K562 (cell line): ENCODE measurements around the gene ALOXE3. TPM values are rescaled to one million over a fixed set of nuclear protein-coding genes. Genes with fewer than 3 reads are reported as not detected.

Experiments
- BACH1 ChIP-seq: fragments of 200-800 bp; sonication (Bioruptor generic); IDR thresholded peaks from 2 replicates; pipeline ENCODE4 v1.6.1; 2016; ENCODE audit warnings: missing genetic modification characterization, missing compliant biosample characterization
- CHD1 ChIP-seq: fragments of 200-600 bp; sonication (generic); IDR thresholded peaks from one replicate; pipeline ENCODE4 v1.6.1; 2012; ENCODE audit warnings: mild to moderate bottlenecking, moderate library complexity, low read length, inconsistent platforms
- CREM ChIP-seq: IDR thresholded peaks from 2 replicates; pipeline ENCODE4 v1.6.1; 2014; ENCODE audit warnings: antibody characterized with exemption, low read depth
- CTCFL ChIP-seq: IDR thresholded peaks from 2 replicates; pipeline ENCODE4 v1.6.1; 2011; ENCODE audit warnings: borderline replicate concordance, low read depth, mild to moderate bottlenecking, moderate library complexity, low read length; ENCODE audit not compliant: insufficient read depth, poor library complexity, severe bottlenecking
- ESRRA ChIP-seq: fragments of 450-650 bp; IDR thresholded peaks from 2 replicates; pipeline ENCODE4 v1.6.1; 2014; ENCODE audit warnings: low read depth, mild to moderate bottlenecking, moderate library complexity, borderline replicate concordance
- MYC ChIP-seq, 2 experiments: fragments of 250-450 bp in 1 of 2; sonication (Bioruptor Pico) in 1 of 2; IDR thresholded peaks; 2 replicates each; pipeline versions ENCODE4 v1.5.1 to v1.6.1; 2012 to 2021; ENCODE audit warnings: low read depth in 2 of 2, borderline replicate concordance in 1 of 2, improper control_type of control experiment in 1 of 2, low read length in 1 of 2, mild to moderate bottlenecking in 1 of 2, moderate library complexity in 1 of 2
- POLR2A ChIP-seq: fragments of 450-650 bp; conservative IDR thresholded peaks from 2 replicates; pipeline ENCODE4 v1.6.1; 2016
- REST ChIP-seq, 2 experiments: fragments of 450-650 bp; formaldehyde crosslinking in 1 of 2; IDR thresholded peaks; 2 replicates each; pipeline versions ENCODE4 v1.4.0 to v1.6.1; 2014 to 2020; ENCODE audit warnings: mild to moderate bottlenecking in 2 of 2, borderline replicate concordance in 1 of 2, low read depth in 1 of 2
- ZFP91 ChIP-seq: sonication (generic); formaldehyde crosslinking; IDR thresholded peaks from 2 replicates; pipeline ENCODE4 v1.8.0; 2022; ENCODE audit warnings: mild to moderate bottlenecking, missing genetic modification reagents
- ZNF57 ChIP-seq: fragments of 450-650 bp; formaldehyde crosslinking; IDR thresholded peaks from 2 replicates; pipeline ENCODE4 v1.4.0; 2020; ENCODE audit warnings: mild to moderate bottlenecking, moderate library complexity
- polyA plus RNA-seq, 8 experiments: library from polyadenylated mRNA; depleted of rRNA in 4 of 8; stranded (reverse) in 5 of 8; unstranded in 3 of 8; fragments of >200 nt; fragmentation: Nextera tagmentation in 2 of 8; fragmentation: Illumina TruSeq in 1 of 8; extraction: Ambion mirVana in 2 of 8; extraction: Trizol in 1 of 8; gene quantifications; 2 replicates each; pipeline versions ENCODE4 v1.2.1 to v1.2.3, GENCODE V29; 2011 to 2014; ENCODE audit warnings: inconsistent platforms in 1 of 8, missing spikeins in 1 of 8
- total RNA-seq, 7 experiments: library from RNA; depleted of rRNA in 6 of 7; stranded (reverse); fragments of >200 nt in 6 of 7; fragmentation: Illumina TruSeq in 2 of 7; extraction: Trizol in 2 of 7; gene quantifications; 2 replicates each; pipeline versions ENCODE4 v1.2.1 to v1.2.3, GENCODE V29; 2011 to 2021; ENCODE audit warnings: low replicate concordance in 1 of 7
- TF ChIP-seq, protein P1 (sequence below): fragments of 250-450 bp; sonication (Bioruptor Pico); IDR thresholded peaks from 2 replicates; pipeline ENCODE4 v1.8.0; 2021; ENCODE audit warnings: moderate library complexity, mild to moderate bottlenecking, inconsistent platforms

The ALOXE3 gene
- total and polyA plus RNA-seq, 9 of the 15 experiments (the other 6 are each of a cell fraction or from before 2014, with no cell fraction given) = 0.04 TPM; not detected in 8

GRCh38 chr17:8158267-8159031, 40.1 kb upstream of the ALOXE3 start (continued):
- TF ChIP-seq REST (IDR thresholded peaks at IDR 0.05; ENCODE audit: borderline replicate concordance) (peak; percentile 60), REST (CRISPR knock-in tag; IDR thresholded peaks at IDR 0.05; ENCODE audit: low read depth) (no peak), ESRRA (peak; percentile 93), CHD1 (no peak), CTCFL (peak; percentile 74), ZFP91 (CRISPR knock-in tag) (no peak), CREM (peak; percentile 45), ZNF57 (CRISPR knock-in tag) (no peak), POLR2A (0 out of 2 replicates have a peak, but pooled peaks have one; percentile 25), MYC (IDR thresholded peaks at IDR 0.05; ENCODE audit: low read depth, low read length) (peak; percentile 26; the same call in 1 of the 2 replicates), MYC (CRISPR knock-in tag; IDR thresholded peaks at IDR 0.05; ENCODE audit: borderline replicate concordance, low read depth) (no peak), BACH1 (tag) (no peak)
- TF ChIP-seq, protein P1, sequence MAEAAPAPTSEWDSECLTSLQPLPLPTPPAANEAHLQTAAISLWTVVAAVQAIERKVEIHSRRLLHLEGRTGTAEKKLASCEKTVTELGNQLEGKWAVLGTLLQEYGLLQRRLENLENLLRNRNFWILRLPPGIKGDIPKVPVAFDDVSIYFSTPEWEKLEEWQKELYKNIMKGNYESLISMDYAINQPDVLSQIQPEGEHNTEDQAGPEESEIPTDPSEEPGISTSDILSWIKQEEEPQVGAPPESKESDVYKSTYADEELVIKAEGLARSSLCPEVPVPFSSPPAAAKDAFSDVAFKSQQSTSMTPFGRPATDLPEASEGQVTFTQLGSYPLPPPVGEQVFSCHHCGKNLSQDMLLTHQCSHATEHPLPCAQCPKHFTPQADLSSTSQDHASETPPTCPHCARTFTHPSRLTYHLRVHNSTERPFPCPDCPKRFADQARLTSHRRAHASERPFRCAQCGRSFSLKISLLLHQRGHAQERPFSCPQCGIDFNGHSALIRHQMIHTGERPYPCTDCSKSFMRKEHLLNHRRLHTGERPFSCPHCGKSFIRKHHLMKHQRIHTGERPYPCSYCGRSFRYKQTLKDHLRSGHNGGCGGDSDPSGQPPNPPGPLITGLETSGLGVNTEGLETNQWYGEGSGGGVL (CRISPR knock-in tag) = no peak
